HG03575 (cell line): ENCODE data around the gene UGT1A5.
"Not testable (repeated sequence)": the region's sequence is repeated elsewhere in the genome, so short reads cannot be mapped to it uniquely, and the experiment has no call there.

Experiments
- ATAC-seq: cut with Tn5 transposase; IDR thresholded peaks from one replicate; pipeline ENCODE4 v1.9.1; 2021; ENCODE audit not compliant: unreplicated experiment, insufficient number of reproducible peaks, low FRiP score; ENCODE audit errors: extremely low read depth

Gene UGT1A5

GRCh38 chr2:233736868-233737653 lies 24.4 kb downstream of the UGT1A5 start:
- not testable (repeated sequence) for ATAC-seq

GRCh38 chr2:233740870-233741269 lies 28.2 kb downstream of the UGT1A5 start:
- ATAC-seq = no peak

GRCh38 chr2:233743464-233744259 lies 31.0 kb downstream of the UGT1A5 start:
- ATAC-seq = no peak

DNA sequence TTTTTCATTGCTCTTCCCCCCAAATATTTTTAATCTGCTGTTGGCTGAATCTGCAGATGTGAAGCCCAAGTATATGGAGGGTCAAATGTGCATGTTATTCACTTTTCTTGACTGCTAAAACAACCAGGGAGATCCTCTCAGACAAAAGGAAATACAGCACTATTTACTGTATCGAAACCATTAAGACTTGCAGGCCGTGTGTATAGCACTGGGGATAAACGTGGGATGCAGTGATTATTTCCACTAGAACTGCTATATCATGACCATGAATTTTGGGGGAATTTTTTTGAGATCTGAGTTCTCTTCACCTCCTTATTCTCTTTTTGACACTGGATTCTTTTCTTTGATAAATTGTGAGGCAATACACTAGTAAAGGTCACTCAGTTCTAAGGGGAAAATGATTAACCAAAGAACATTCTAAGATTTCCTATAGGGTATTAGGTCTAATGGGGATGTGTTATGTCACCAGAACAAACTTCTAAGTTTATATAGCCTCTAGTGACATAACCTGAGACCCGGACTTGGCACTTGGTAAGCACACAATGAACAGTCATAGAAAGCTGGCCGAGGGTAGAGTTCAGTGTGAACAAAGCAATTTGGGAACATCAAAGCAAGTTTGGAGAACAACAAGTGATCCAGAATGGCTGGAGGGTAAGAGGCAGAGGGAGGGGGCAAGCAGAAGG lies 32.5 kb downstream of the UGT1A5 start:
- no peak for ATAC-seq

- ATAC-seq = not testable (repeated sequence)
These were observed 33.1 kb downstream of the UGT1A5 start for GRCh38 chr2:233745838-233746237.

- ATAC-seq = no peak
These were observed 34.0 kb downstream of the UGT1A5 start for GRCh38 chr2:233746475-233747282.

DNA sequence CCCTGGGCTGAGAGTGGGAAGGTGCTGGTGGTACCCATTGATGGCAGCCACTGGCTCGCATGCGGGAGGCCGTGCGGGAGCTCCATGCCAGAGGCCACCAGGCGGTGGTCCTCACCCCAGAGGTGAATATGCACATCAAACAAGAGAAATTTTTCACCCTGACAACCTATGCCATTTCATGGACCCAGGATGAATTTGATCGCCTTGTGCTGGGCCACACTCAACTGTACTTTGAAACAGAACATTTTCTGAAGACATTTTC lies 34.5 kb downstream of the UGT1A5 start:
- no peak for ATAC-seq

- ATAC-seq = not testable (repeated sequence)
These were observed 38.0 kb downstream of the UGT1A5 start for GRCh38 chr2:233750689-233751088.

DNA sequence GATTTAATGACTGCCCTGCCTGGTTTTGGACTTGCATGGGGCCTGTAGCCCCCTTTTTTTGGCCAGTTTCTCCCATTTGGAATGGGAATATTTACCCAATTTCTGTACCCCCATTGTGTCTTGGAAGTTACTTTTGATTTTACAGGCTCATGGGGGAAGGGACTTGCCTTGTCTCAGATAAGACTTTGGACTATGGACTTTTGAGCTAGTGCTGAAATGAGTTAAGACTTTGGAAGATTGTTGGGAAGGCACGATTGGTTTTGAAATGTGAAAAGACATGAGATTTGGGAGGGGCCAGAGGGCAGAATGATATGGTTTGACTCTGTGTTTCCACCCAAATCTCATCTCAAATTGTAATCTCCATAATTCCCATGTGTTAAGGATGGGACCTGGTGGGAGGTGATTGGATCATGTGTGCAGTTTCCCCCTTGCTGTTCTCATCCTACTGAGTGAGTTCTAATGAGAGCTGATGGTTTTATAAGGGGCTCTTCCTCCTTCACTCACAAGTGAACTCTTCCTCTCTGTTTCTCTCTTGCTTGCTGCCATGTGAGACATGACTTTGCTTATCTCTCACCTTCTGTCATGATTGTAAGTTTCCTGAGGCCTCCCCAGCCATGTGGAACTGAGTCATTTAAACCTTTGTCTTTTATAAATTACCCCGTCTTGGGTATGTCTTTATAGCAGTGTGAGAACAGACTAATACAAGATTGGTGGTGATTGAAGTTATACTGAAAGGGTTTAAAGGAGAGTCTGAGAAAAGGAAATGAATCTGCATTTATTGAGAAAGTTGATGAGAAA lies 38.7 kb downstream of the UGT1A5 start:
- not testable (repeated sequence) for ATAC-seq

DNA sequence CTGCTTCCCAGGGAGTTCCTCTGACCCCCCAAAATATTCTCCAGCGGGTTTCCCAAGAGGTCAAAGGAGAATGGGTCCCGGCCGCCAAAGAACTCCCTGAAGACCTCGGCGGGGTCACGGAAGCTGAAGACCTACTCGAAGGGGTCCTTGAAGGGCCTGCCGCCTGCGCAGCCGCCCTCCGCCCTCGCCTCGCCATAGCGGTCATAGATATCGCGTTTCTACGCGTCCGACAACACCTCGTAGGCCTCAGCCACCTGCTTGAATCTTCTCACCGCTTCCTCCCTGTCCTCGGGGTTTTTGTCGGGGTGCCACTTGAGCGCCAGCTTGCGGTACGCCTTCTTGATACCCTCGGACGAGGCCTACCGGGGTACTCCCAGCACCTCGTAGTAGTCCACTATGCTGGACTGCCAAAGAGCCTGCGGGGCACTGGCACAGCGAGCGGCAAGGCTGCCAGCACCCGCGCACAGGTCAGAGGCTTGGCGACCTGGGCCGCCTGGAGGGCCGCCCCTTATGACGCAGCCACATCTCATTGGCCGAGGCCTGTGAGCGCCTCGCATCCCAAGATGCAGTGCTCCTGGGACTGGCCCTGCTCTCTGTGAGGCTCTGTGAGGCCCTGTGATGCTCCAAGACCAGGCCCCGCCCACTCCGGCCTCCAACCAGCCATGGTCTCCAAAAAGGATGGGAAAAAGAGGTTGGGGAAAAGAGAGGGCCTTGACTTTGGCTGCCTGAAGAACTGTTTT lies 42.3 kb downstream of the UGT1A5 start:
- no peak for ATAC-seq

- no peak for ATAC-seq
These were observed 43.8 kb downstream of the UGT1A5 start for GRCh38 chr2:233756429-233757081.

GRCh38 chr2:233758141-233758540 lies 45.4 kb downstream of the UGT1A5 start:
- ATAC-seq = no peak

DNA sequence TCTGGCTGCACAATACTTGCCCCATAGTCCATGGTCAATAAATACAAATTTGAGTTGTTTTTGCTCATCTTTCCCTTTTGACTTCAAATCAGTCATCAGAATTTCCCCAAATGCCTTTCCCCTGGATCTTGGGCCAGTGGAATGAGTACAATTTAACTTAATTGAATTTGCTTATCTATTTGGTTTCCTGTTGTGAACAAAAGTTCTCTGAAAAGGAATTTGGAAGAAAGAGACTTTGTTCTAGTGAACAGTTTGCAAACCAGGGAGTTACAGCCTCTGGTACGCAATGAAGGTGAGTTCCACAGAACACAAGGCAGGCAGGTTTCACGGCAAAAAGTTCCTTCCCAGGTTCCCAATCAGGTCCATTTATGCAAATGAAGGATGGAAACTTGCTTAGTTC lies 46.1 kb downstream of the UGT1A5 start:
- no peak for ATAC-seq

GRCh38 chr2:233760043-233760442 lies 47.3 kb downstream of the UGT1A5 start, which contains the start of gene UGT1A1:
TSS of gene UGT1A1 (plus strand) at chr2:233760270. CDS start at chr2:233760288, 18 bp downstream.
- ATAC-seq = no peak

- ATAC-seq = no peak
These were observed 48.5 kb downstream of the UGT1A5 start for GRCh38 chr2:233761040-233761769.

DNA sequence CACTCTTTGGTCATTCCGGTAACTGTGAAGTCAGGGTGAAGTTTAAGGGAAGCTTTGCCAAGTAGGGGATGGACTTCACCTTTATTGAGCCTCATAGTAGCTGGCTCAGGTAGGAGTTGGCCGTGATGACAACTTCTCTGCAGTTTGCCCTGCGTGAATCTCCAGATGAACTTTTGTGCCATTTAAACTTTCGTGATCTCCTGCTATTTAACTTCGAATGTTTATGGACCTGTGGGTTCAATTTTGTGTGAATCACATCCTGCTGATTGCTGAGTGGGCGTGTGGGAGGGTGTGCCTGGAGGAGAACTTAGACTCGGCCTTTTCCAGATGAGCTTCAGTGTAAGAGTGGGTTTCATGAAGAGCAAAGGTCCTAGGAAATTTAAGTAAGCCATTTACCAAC lies 51.6 kb downstream of the UGT1A5 start:
- ATAC-seq = no peak

GRCh38 chr2:233764761-233765160 lies 52.1 kb downstream of the UGT1A5 start:
- no peak for ATAC-seq
